Testis (tissue), 3 donors: ENCODE results near the gene PTPRR. TPM values are rescaled to one million over a fixed set of nuclear protein-coding genes. Genes with fewer than 3 reads are reported as not detected.

Source experiments
- DNase-seq: peaks from one replicate; pipeline ENCODE4 v3.0.0-alpha.2; 2019
- H3K27ac ChIP-seq, 2 donors: fragments of 200-600 bp; sonication (generic); one replicate each; pipeline ENCODE4 v1.5.1; 2019
- H3K27me3 ChIP-seq: fragments of 200-600 bp; sonication (generic); one replicate; pipeline ENCODE4 v1.5.1; 2019
- H3K36me3 ChIP-seq: fragments of 200-600 bp; sonication (generic); one replicate; pipeline ENCODE4 v1.5.1; 2017; ENCODE audit warnings: low read depth; ENCODE audit errors: missing control alignments
- H3K4me1 ChIP-seq: fragments of 200-600 bp; sonication (generic); one replicate; pipeline ENCODE4 v1.5.1; 2019
- H3K4me3 ChIP-seq, 2 donors: fragments of 200-600 bp; sonication (generic); one replicate each; pipeline ENCODE4 v1.5.1; 2017 to 2019
- H3K9me3 ChIP-seq: fragments of 200-600 bp; sonication (generic); one replicate; pipeline ENCODE4 v1.5.1; 2017
- POLR2A ChIP-seq: fragments of 450-650 bp; IDR thresholded peaks from one replicate; pipeline ENCODE4 v1.6.1; 2017; ENCODE audit warnings: antibody characterized with exemption, mild to moderate bottlenecking, moderate library complexity
- WGBS, 2 donors: methylation state at CpG; one replicate each; pipeline ENCODE4 v1.1.5; 2018; 5-methylcytosine and 5-hydroxymethylcytosine counted together
- intact Hi-C: fragments of 100-400 bp; cut with DNase I; formaldehyde crosslinking; loops from one replicate; pipeline ENCODE4 v1.15.1; 2023; ENCODE audit warnings: low total_unique reads
- polyA plus RNA-seq: library from polyadenylated mRNA; stranded (reverse); fragments of 350-450 nt; fragmentation: Illumina TruSeq; extraction: RNeasy Lipid Tissue Mini Kit (QIAGEN cat#74804); gene quantifications from one replicate; pipeline ENCODE4 v1.2.3, GENCODE V29; 2014; ENCODE audit warnings: low read depth, low replicate concordance; ENCODE audit not compliant: insufficient read depth
- total RNA-seq, 2 donors: library from RNA; depleted of rRNA; stranded (reverse); fragments of >200 nt; gene quantifications; one replicate each; pipeline ENCODE4 v1.2.3, GENCODE V29; 2016
- TF ChIP-seq, protein P1 (sequence below), 3 experiments: fragments of 450-650 bp in 2 of 3; fragments of 200-600 bp in 1 of 3; sonication (generic) in 1 of 3; IDR thresholded peaks; one replicate each; pipeline ENCODE4 v1.5.1; 2016 to 2019; ENCODE audit warnings: antibody characterized with exemption in 3 of 3, mild to moderate bottlenecking in 2 of 3, moderate library complexity in 1 of 3

The PTPRR gene
- total and polyA plus RNA-seq, 3 donors from 2014 or later: 0.16 to 0.43 (median 0.24) TPM

GRCh38 chr12:70908978-70909377 is 11.6 kb downstream of the PTPRR start:
- Histone ChIP-seq H3K27ac (no peak overlapping the region), H3K4me1 (no peaks in the 10 kb centered on the region), H3K9me3 (no peaks in the 10 kb centered on the region), H3K4me3 (no peak overlapping the region), H3K36me3 (no peaks in the 10 kb centered on the region), H3K27me3 (no peaks in the 10 kb centered on the region)
- 81 to 88% methylated on average over 1 of the region's 1 CpG for WGBS, 2 donors
- DNase-seq: no peak
- TF ChIP-seq, protein P1, sequence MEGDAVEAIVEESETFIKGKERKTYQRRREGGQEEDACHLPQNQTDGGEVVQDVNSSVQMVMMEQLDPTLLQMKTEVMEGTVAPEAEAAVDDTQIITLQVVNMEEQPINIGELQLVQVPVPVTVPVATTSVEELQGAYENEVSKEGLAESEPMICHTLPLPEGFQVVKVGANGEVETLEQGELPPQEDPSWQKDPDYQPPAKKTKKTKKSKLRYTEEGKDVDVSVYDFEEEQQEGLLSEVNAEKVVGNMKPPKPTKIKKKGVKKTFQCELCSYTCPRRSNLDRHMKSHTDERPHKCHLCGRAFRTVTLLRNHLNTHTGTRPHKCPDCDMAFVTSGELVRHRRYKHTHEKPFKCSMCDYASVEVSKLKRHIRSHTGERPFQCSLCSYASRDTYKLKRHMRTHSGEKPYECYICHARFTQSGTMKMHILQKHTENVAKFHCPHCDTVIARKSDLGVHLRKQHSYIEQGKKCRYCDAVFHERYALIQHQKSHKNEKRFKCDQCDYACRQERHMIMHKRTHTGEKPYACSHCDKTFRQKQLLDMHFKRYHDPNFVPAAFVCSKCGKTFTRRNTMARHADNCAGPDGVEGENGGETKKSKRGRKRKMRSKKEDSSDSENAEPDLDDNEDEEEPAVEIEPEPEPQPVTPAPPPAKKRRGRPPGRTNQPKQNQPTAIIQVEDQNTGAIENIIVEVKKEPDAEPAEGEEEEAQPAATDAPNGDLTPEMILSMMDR (IDR thresholded peaks at IDR 0.05): no peak
- no peak for TF ChIP-seq POLR2A
- intact Hi-C loops: no loop called here

- no peaks in the 10 kb centered on the region for H3K36me3 ChIP-seq
- intact Hi-C loops: no loop called here
- TF ChIP-seq, protein P1 (IDR thresholded peaks at IDR 0.05): no peak
- TF ChIP-seq POLR2A: no peak
- no peaks in the 10 kb centered on the region for H3K4me1 ChIP-seq
- no peak overlapping the region for H3K4me3 ChIP-seq
- WGBS, 2 donors: 71 to 78% methylated on average over 2 of the region's 2 CpGs
- no peaks in the 10 kb centered on the region for H3K27me3 ChIP-seq
- H3K27ac ChIP-seq: no peak overlapping the region
- no peaks in the 10 kb centered on the region for H3K9me3 ChIP-seq
- no peak for DNase-seq
Observed at GRCh38 chr12:70907412-70907811, 13.1 kb downstream of the PTPRR start.

- 91 to 96% methylated on average over 1 of the region's 1 CpG for WGBS, 2 donors
- Histone ChIP-seq H3K4me1 (no peaks in the 10 kb centered on the region), H3K27ac (no peak overlapping the region), H3K4me3 (no peak overlapping the region), H3K27me3 (no peaks in the 10 kb centered on the region), H3K36me3 (no peaks in the 10 kb centered on the region), H3K9me3 (no peaks in the 10 kb centered on the region)
- no peak for TF ChIP-seq POLR2A
- TF ChIP-seq, protein P1 (IDR thresholded peaks at IDR 0.05): no peak
- DNase-seq: no peak
- intact Hi-C loops: no loop called here
Observed at GRCh38 chr12:70895956-70896355, 24.6 kb downstream of the PTPRR start.

GRCh38 chr12:70892593-70892992 is 27.9 kb downstream of the PTPRR start:
- H3K27ac ChIP-seq: no peak overlapping the region
- no peak overlapping the region for H3K4me3 ChIP-seq
- intact Hi-C loops: no loop called here
- TF ChIP-seq, protein P1 (IDR thresholded peaks at IDR 0.05): no peak
- no peak for TF ChIP-seq POLR2A
- 92 to 93% methylated on average over 5 of the region's 5 CpGs for WGBS, 2 donors
- DNase-seq: no peak
- H3K27me3 ChIP-seq: no peaks in the 10 kb centered on the region
- H3K4me1 ChIP-seq: no peaks in the 10 kb centered on the region
- no peaks in the 10 kb centered on the region for H3K9me3 ChIP-seq
- H3K36me3 ChIP-seq: no peaks in the 10 kb centered on the region
